GM13977 (cell line): ENCODE measurements around the gene HSCB.
"Not testable (repeated sequence)": the region's sequence is repeated elsewhere in the genome, so short reads cannot be mapped to it uniquely, and the experiment has no call there.

Experiments used
- DNase-seq: peaks from one replicate; pipeline ENCODE4 v3.0.0; 2012; ENCODE audit warnings: low spot score
- in situ Hi-C: fragments of 300-500 bp; cut with MboI; formaldehyde crosslinking; loops from one replicate; pipeline ENCODE4 v1.12.0; 2022; ENCODE audit warnings: low sequenced_read_pairs, low pct_unique_long_range_greater_than_20kb, mixed read lengths, inconsistent platforms; ENCODE audit not compliant: unreplicated experiment
- TF ChIP-seq, protein P1 (sequence below): IDR thresholded peaks from 2 replicates; pipeline ENCODE4 v1.5.1; 2012; ENCODE audit warnings: mild to moderate bottlenecking, control low read depth; ENCODE audit not compliant: insufficient read depth; ENCODE audit errors: extremely low read depth, missing control alignments

HSCB gene

DNA sequence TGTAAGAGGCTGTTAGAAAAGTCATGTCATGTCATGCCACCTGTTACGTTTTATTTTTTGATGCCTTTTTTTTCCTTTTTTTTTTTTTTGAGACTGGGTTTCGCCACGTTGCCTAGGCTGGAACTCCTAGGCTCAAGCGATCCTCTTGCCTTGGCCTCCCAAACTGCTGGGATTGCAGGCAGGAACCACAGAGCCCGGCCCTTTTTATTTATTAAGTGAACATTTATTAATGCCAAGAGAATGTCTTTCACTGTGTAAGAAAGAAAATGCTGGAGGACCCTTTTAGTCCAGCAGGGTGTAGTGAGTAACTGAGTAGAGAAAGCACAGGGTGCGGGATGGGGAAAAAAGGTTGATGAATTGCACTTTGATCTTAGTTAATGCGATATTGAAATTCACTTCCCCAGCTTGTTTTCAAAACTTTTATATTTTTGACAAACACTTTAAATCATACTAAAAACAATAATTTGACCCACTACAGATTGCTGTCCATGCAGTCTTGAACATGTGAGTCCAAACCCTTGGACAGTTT, 60.8 kb downstream of the HSCB start:
- TF ChIP-seq, protein P1, sequence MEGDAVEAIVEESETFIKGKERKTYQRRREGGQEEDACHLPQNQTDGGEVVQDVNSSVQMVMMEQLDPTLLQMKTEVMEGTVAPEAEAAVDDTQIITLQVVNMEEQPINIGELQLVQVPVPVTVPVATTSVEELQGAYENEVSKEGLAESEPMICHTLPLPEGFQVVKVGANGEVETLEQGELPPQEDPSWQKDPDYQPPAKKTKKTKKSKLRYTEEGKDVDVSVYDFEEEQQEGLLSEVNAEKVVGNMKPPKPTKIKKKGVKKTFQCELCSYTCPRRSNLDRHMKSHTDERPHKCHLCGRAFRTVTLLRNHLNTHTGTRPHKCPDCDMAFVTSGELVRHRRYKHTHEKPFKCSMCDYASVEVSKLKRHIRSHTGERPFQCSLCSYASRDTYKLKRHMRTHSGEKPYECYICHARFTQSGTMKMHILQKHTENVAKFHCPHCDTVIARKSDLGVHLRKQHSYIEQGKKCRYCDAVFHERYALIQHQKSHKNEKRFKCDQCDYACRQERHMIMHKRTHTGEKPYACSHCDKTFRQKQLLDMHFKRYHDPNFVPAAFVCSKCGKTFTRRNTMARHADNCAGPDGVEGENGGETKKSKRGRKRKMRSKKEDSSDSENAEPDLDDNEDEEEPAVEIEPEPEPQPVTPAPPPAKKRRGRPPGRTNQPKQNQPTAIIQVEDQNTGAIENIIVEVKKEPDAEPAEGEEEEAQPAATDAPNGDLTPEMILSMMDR = peak; percentile 1
- in situ Hi-C loops = no loop called here
- no peak for DNase-seq

DNA sequence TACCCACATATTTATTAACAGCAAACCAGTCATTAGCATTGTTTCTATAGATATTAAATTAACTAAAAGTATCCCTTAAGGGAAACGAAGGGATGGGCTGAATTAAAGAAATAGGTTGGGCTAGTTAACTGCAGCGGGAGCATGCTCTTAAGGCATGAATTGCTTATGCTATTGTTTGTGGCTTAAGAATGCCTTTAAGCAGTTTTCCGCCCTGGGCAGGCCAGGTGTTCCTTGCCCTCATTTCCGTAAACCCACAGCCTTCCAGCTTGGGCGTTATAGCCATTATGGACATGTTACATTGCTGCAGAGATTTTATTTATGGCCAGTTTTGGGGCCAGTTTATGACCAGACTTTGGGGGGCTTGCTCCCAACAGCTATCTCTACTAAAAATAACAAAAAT, 63.6 kb downstream of the HSCB start:
- in situ Hi-C loops, DNase-seq: not testable (repeated sequence)
